Bronchial epithelial cell (primary cell): ENCODE results near the gene AGBL1. TPM values are rescaled to one million over a fixed set of nuclear protein-coding genes. Genes with fewer than 3 reads are reported as not detected.

ENCODE experiments used
- DNase-seq: peaks from one replicate; pipeline ENCODE4 v3.0.0-alpha.2; 2010; ENCODE audit warnings: low read depth
- FAIRE-seq: peaks from 2 replicates; lab custom pipeline; 2011; peaks lifted over from hg19 to GRCh38; lab: Jason Lieb, UNC
- H3K27me3 ChIP-seq: 2 replicates; pipeline ENCODE4 v1.5.1; 2011; ENCODE audit warnings: low read length; ENCODE audit not compliant: control insufficient read depth, insufficient read depth
- H3K36me3 ChIP-seq: 2 replicates; pipeline ENCODE4 v1.5.1; 2011; ENCODE audit warnings: low read length; ENCODE audit not compliant: control insufficient read depth, insufficient read depth
- H3K4me3 ChIP-seq: 2 replicates; pipeline ENCODE4 v1.5.1; 2011; ENCODE audit warnings: mild to moderate bottlenecking, low read depth, low read length, control low read depth
- CTCF ChIP-seq: IDR thresholded peaks from 2 replicates; pipeline ENCODE4 v1.5.1; 2011; ENCODE audit warnings: mild to moderate bottlenecking, moderate library complexity, low read length, control low read depth, inconsistent platforms; ENCODE audit not compliant: insufficient read depth, severe bottlenecking
- total RNA-seq: library from RNA; depleted of rRNA; stranded (reverse); fragments of >200 nt; gene quantifications from 2 replicates; pipeline ENCODE4 v1.2.1, GENCODE V29; 2014

The AGBL1 gene
- total RNA-seq, 1 donor from 2014 or later: not detected

- DNase-seq (peak; percentile 41), FAIRE-seq (no peak)
- no peaks in the 10 kb centered on the region for H3K27me3 ChIP-seq
- TF ChIP-seq CTCF: peak; percentile 66
- H3K4me3 ChIP-seq: peak overlapping the region; percentile 3
- no peaks in the 10 kb centered on the region for H3K36me3 ChIP-seq
Observed at GRCh38 chr15:86231864-86232721, 152.4 kb downstream of the AGBL1 start.

GRCh38 chr15:86235667-86236066 is 156.0 kb downstream of the AGBL1 start:
- TF ChIP-seq CTCF: no peak
- no peak overlapping the region for H3K4me3 ChIP-seq
- FAIRE-seq (no peak), DNase-seq (no peak)
- H3K27me3 ChIP-seq: no peaks in the 10 kb centered on the region
- no peaks in the 10 kb centered on the region for H3K36me3 ChIP-seq

GRCh38 chr15:86236356-86237110 is 156.9 kb downstream of the AGBL1 start:
- FAIRE-seq (no peak), DNase-seq (no peak)
- H3K4me3 ChIP-seq: no peak overlapping the region
- no peak for TF ChIP-seq CTCF
- H3K36me3 ChIP-seq: no peaks in the 10 kb centered on the region
- no peaks in the 10 kb centered on the region for H3K27me3 ChIP-seq

GRCh38 chr15:86237111-86237500 is 157.4 kb downstream of the AGBL1 start:
- Histone ChIP-seq H3K36me3 (no peaks in the 10 kb centered on the region), H3K27me3 (no peaks in the 10 kb centered on the region), H3K4me3 (no peak overlapping the region)
- no peak for TF ChIP-seq CTCF
- FAIRE-seq: no peak
- DNase-seq: no peak

GRCh38 chr15:86247249-86247955 is 167.7 kb downstream of the AGBL1 start:
- no peak overlapping the region for H3K4me3 ChIP-seq
- H3K27me3 ChIP-seq: no peaks in the 10 kb centered on the region
- no peaks in the 10 kb centered on the region for H3K36me3 ChIP-seq
- TF ChIP-seq CTCF: no peak
- DNase-seq (no peak), FAIRE-seq (peak; percentile 13)
